ENCODE results near the gene PID1.
"Not testable (repeated sequence)": the region's sequence is repeated elsewhere in the genome, so short reads cannot be mapped to it uniquely, and the experiment has no call there.

The PID1 gene

GRCh38 chr2:229212241-229212640 is 58.8 kb downstream of the PID1 start:
- DNase-seq (ENCODE audit: low read depth): no peak

- DNase-seq (ENCODE audit: low read depth): no peak
Observed at GRCh38 chr2:229210641-229211040, 60.4 kb downstream of the PID1 start.

- DNase-seq (ENCODE audit: low read depth): no peak
Observed at GRCh38 chr2:229206548-229206947, 64.5 kb downstream of the PID1 start.

GRCh38 chr2:229205704-229206103 is 65.4 kb downstream of the PID1 start:
- no peak for DNase-seq (ENCODE audit: low read depth)

- DNase-seq (ENCODE audit: low read depth): no peak
Observed at GRCh38 chr2:229202646-229203045, 68.4 kb downstream of the PID1 start.

- DNase-seq (ENCODE audit: low read depth): no peak
Observed at GRCh38 chr2:229201521-229201920, 69.6 kb downstream of the PID1 start.

GRCh38 chr2:229199267-229199666 is 71.8 kb downstream of the PID1 start:
- DNase-seq (ENCODE audit: low read depth): no peak

GRCh38 chr2:229196448-229196847 is 74.6 kb downstream of the PID1 start:
- no peak for DNase-seq (ENCODE audit: low read depth)

GRCh38 chr2:229195346-229195947 is 75.6 kb downstream of the PID1 start:
- no peak for DNase-seq (ENCODE audit: low read depth)

GRCh38 chr2:229193281-229193680 is 77.8 kb downstream of the PID1 start:
- DNase-seq (ENCODE audit: low read depth): no peak

GRCh38 chr2:229191413-229191812 is 79.7 kb downstream of the PID1 start:
- DNase-seq (ENCODE audit: low read depth): no peak

- not testable (repeated sequence) for DNase-seq (ENCODE audit: low read depth)
Observed at GRCh38 chr2:229187123-229187522, 84.0 kb downstream of the PID1 start.

- no peak for DNase-seq (ENCODE audit: low read depth)
Observed at GRCh38 chr2:229181641-229182040, 89.4 kb downstream of the PID1 start.

- DNase-seq (ENCODE audit: low read depth): no peak
Observed at GRCh38 chr2:229180658-229181057, 90.4 kb downstream of the PID1 start.

- DNase-seq (ENCODE audit: low read depth): no peak
Observed at GRCh38 chr2:229179628-229180027, 91.5 kb downstream of the PID1 start.

- DNase-seq (ENCODE audit: low read depth): no peak
Observed at GRCh38 chr2:229178706-229179105, 92.4 kb downstream of the PID1 start.

GRCh38 chr2:229178117-229178516 is 93.0 kb downstream of the PID1 start:
- DNase-seq (ENCODE audit: low read depth): no peak

GRCh38 chr2:229176136-229176535 is 95.0 kb downstream of the PID1 start:
- no peak for DNase-seq (ENCODE audit: low read depth)

- DNase-seq (ENCODE audit: low read depth): no peak
Observed at GRCh38 chr2:229175497-229175863, 95.6 kb downstream of the PID1 start.

- no peak for DNase-seq (ENCODE audit: low read depth)
Observed at GRCh38 chr2:229174794-229175496, 96.1 kb downstream of the PID1 start.

GRCh38 chr2:229173825-229174359 is 97.2 kb downstream of the PID1 start:
- no peak for DNase-seq (ENCODE audit: low read depth)

GRCh38 chr2:229170916-229171315 is 100.2 kb downstream of the PID1 start:
- DNase-seq (ENCODE audit: low read depth): no peak

- DNase-seq (ENCODE audit: low read depth): no peak
Observed at GRCh38 chr2:229170171-229170570, 100.9 kb downstream of the PID1 start.

GRCh38 chr2:229169751-229170150 is 101.3 kb downstream of the PID1 start:
- no peak for DNase-seq (ENCODE audit: low read depth)
